Right atrium auricular region (tissue), 2 donors: ENCODE results near the gene WTAP. TPM values are rescaled to one million over a fixed set of nuclear protein-coding genes. Genes with fewer than 3 reads are reported as not detected.
A peak's percentile ranks its signal among the peaks of the same experiment; 100 is the strongest.
"Not testable (repeated sequence)": the region's sequence is repeated elsewhere in the genome, so short reads cannot be mapped to it uniquely, and the experiment has no call there.

ENCODE experiments used
- DNase-seq: peaks from one replicate; pipeline ENCODE4 v3.0.0-alpha.2; 2019; ENCODE audit warnings: low spot score
- H3K27ac ChIP-seq, 2 donors: fragments of 200-600 bp; sonication (generic); 1 replicate in 1 of 2; 2 replicates in 1 of 2; pipeline ENCODE4 v1.5.1; 2016 to 2019
- H3K27me3 ChIP-seq, 2 donors: fragments of 200-600 bp; sonication (generic); one replicate each; pipeline versions ENCODE4 v1.5.1 to v1.6.0; 2017 to 2019
- H3K36me3 ChIP-seq: fragments of 200-600 bp; sonication (generic); one replicate; pipeline ENCODE4 v1.5.1; 2016
- H3K4me1 ChIP-seq, 2 donors: fragments of 200-600 bp; sonication (generic); one replicate each; pipeline versions ENCODE4 v1.5.1 to v1.6.0; 2017 to 2019
- H3K4me3 ChIP-seq, 2 donors: fragments of 200-600 bp; sonication (generic); 1 replicate in 1 of 2; 2 replicates in 1 of 2; pipeline ENCODE4 v1.5.1; 2017 to 2019; ENCODE audit warnings: mild to moderate bottlenecking in 1 of 2, moderate library complexity in 1 of 2
- H3K9me3 ChIP-seq, 2 donors: fragments of 200-600 bp; sonication (generic); one replicate each; pipeline ENCODE4 v1.5.1; 2019
- total RNA-seq, 2 donors: library from RNA; depleted of rRNA; stranded (reverse); fragments of >200 nt; gene quantifications; one replicate each; pipeline ENCODE4 v1.1.0, GENCODE V29; 2016
- TF ChIP-seq, protein P1 (sequence below), 2 donors: fragments of 200-600 bp; sonication (generic); IDR thresholded peaks; one replicate each; pipeline ENCODE4 v1.5.1; 2019; ENCODE audit warnings: antibody characterized with exemption in 2 of 2

WTAP gene
- total RNA-seq, 2 donors from 2014 or later = 43.4 to 45.3 TPM

DNA sequence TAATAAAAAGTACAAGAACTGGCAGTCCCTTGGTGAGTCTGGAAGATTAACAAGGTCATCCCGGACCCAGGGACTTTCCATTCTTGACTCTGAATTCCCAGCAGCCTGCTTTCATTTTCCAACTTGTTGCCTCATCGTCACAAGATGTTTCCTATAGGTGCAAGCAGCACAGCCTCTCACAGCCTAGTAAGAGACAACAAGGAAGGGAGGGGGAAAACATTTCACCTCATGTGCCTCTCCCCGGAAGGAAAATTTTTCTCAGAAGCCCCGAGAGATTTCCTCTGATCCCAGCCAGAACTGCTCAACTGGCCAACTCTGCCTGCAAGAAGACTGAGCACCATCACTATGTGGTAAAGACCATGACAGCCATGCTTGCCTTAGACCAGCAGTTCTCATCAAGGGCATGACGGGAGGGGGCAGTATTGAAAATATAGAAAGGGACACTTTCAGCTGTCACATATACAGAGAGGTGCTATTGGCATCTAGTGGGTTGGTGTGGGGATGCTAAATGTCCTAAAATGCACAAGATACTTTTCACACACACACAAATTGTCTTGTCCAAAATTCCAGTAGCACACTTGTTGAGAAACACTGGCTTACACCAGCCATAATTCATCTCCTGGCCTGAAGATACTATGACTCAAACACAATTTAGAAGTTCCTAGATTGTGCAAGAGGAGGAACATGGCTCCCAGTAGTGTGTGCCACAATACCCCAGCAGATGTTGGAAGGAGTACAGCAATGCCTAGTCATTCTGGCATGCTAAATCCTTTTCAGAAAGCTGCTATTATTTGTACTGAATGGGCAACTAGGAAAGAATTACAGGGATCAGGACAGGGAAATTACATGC is 10.8 kb upstream of the WTAP start:
- TF ChIP-seq, protein P1, sequence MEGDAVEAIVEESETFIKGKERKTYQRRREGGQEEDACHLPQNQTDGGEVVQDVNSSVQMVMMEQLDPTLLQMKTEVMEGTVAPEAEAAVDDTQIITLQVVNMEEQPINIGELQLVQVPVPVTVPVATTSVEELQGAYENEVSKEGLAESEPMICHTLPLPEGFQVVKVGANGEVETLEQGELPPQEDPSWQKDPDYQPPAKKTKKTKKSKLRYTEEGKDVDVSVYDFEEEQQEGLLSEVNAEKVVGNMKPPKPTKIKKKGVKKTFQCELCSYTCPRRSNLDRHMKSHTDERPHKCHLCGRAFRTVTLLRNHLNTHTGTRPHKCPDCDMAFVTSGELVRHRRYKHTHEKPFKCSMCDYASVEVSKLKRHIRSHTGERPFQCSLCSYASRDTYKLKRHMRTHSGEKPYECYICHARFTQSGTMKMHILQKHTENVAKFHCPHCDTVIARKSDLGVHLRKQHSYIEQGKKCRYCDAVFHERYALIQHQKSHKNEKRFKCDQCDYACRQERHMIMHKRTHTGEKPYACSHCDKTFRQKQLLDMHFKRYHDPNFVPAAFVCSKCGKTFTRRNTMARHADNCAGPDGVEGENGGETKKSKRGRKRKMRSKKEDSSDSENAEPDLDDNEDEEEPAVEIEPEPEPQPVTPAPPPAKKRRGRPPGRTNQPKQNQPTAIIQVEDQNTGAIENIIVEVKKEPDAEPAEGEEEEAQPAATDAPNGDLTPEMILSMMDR (IDR thresholded peaks at IDR 0.05) = no peak
- peaks cover 0 to 29% of the 10 kb centered on the region in 2 donors for H3K4me1 ChIP-seq
- no peaks in the 10 kb centered on the region for H3K27me3 ChIP-seq
- H3K27ac ChIP-seq = peak overlapping the region; percentile 62 to 74
- no peaks in the 10 kb centered on the region for H3K36me3 ChIP-seq
- H3K4me3 ChIP-seq = no peak overlapping the region
- H3K9me3 ChIP-seq = no peaks in the 10 kb centered on the region
- DNase-seq = no peak

DNA sequence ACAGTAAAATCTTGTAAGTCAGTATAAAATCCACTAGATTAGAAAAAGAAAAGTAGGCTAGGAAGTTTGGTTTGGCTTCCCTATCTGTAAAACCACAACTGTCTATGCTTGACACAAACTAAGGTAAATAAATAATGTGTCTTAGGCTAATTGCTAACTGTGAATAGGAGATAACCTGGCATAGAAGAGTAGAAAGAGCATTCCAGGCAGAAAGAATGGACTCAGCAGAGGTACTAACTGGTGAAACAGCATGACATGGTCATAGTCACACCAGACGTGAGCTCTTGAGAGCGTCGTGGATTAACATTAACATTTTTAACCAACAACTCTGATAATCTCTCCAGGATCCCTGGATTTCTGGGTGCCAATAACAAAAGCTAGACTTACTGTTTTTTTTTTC is 8.7 kb upstream of the WTAP start:
- Histone ChIP-seq H3K4me1 (peaks cover 0 to 29% of the 10 kb centered on the region in 2 donors), H3K27ac (no peak overlapping the region), H3K4me3 (no peak overlapping the region), H3K27me3 (no peaks in the 10 kb centered on the region), H3K36me3 (no peaks in the 10 kb centered on the region), H3K9me3 (no peaks in the 10 kb centered on the region)
- TF ChIP-seq, protein P1 (IDR thresholded peaks at IDR 0.05) = no peak
- DNase-seq = no peak

DNA sequence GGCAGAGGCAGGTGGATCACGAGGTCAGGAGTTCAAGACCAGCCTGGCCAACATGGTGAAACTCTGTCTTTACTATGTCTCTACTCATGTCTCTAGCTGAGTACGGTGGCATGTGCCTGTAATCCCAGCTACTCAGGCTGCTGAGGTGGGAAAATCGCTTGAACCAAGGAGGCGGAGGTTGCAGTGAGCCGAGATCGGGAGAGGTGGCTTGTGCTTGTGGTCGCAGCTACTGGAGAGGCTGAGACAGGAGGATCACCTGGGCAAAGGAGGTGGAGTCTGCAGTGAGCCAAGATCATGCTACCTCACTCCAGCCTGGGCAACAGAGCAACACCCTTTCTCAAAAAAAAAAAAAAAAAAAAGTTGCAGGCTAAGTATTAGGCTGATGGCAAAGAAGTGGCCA is 8.0 kb upstream of the WTAP start:
- TF ChIP-seq, protein P1 (IDR thresholded peaks at IDR 0.05) = no peak
- Histone ChIP-seq H3K9me3 (no peaks in the 10 kb centered on the region), H3K36me3 (no peaks in the 10 kb centered on the region), H3K4me1 (peaks cover 0 to 26% of the 10 kb centered on the region in 2 donors), H3K4me3 (no peak overlapping the region), H3K27me3 (no peaks in the 10 kb centered on the region), H3K27ac (no peak overlapping the region)
- DNase-seq = no peak

DNA sequence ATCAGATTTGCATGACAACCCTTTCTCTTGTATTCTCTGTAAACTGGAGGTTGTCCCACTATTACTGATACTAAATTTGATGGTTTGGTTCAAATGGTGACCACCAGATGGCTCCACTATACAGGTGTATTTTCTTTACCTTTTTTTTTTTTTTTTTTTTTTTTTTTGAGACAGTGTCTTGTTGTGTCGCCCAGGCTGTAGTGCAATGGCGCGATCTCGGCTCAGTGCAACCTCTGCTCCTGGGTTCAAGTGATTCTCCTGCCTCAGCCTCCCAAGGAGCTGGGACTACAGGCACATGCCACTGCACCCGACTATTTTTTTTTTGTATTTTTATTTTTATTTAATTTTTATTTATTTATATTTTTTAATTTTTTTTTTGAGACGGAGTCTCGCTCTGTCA is 6.6 kb upstream of the WTAP start:
- no peaks in the 10 kb centered on the region for H3K36me3 ChIP-seq
- H3K4me1 ChIP-seq = peaks cover 0 to 20% of the 10 kb centered on the region in 2 donors
- no peaks in the 10 kb centered on the region for H3K9me3 ChIP-seq
- no peak overlapping the region for H3K27ac ChIP-seq
- H3K4me3 ChIP-seq = no peak overlapping the region
- no peaks in the 10 kb centered on the region for H3K27me3 ChIP-seq
- no peak for DNase-seq
- TF ChIP-seq, protein P1 (IDR thresholded peaks at IDR 0.05) = peak in 1 of 2 donors; percentile 50

DNA sequence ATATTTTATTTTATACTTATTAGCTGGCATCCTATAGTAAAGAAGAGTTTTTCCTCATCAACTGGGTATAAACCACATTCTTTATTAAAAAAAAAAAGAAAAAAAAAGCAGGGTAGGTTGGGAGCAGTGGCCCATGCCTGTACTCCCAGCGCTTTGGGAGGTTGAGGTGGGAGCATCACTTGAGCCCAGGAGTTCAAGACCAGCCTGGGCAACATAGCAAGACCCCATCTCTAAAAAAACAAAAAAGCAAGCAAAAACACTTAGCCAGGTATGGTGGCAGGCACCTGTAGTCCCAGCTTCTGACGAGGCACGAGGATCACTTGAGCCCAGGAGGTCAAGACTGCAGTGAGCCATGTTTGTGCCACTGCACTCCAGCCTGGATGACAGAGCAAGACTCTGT is 5.3 kb upstream of the WTAP start:
- H3K4me3 ChIP-seq, H3K36me3 ChIP-seq: not testable (repeated sequence)

DNA sequence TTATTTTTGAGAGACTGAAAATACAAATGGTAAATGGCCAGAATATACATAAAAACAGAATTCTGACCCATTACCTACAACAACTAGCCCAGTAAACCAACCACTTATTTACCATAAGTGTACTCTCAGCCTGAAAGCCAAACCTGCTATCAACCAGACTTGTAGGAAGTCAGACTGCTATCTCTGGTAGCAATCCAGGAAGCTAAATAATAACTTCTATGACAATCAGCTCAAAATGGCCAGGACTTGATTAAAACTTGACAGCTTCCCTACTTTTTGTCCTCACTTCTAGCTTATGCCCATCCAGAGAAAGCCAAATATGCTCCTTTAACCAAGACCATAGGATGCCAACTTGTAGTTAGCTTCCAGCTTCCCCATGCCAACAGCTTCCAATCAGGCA is 4.7 kb upstream of the WTAP start:
- H3K27me3 ChIP-seq = no peaks in the 10 kb centered on the region
- H3K27ac ChIP-seq = no peak overlapping the region
- TF ChIP-seq, protein P1 (IDR thresholded peaks at IDR 0.05) = no peak
- H3K4me3 ChIP-seq = no peak overlapping the region
- DNase-seq = no peak
- peaks cover 0 to 10% of the 10 kb centered on the region in 2 donors for H3K4me1 ChIP-seq
- H3K36me3 ChIP-seq = no peaks in the 10 kb centered on the region
- H3K9me3 ChIP-seq = no peaks in the 10 kb centered on the region

More for the DNA sequence above, 5.3 kb upstream of the WTAP start:
- H3K27me3 ChIP-seq, H3K9me3 ChIP-seq, H3K27ac ChIP-seq, DNase-seq: not testable (repeated sequence)
- peaks cover 0 to 16% of the 10 kb centered on the region in 2 donors for H3K4me1 ChIP-seq
